Sigmoid colon (tissue), 3 donors: ENCODE results near the gene XYLT1.

Source experiments
- POLR2A ChIP-seq, 2 donors: fragments of 450-650 bp; IDR thresholded peaks; one replicate each; pipeline ENCODE4 v1.6.1; 2016; ENCODE audit warnings: antibody characterized with exemption in 2 of 2, mild to moderate bottlenecking in 2 of 2, moderate library complexity in 2 of 2
- TF ChIP-seq, protein P1 (sequence below), 4 experiments: fragments of 450-650 bp in 3 of 4; fragments of 200-600 bp in 1 of 4; IDR thresholded peaks; one replicate each; pipeline ENCODE4 v1.5.1; 2016 to 2019; ENCODE audit warnings: antibody characterized with exemption in 4 of 4, mild to moderate bottlenecking in 3 of 4, moderate library complexity in 2 of 4

DNA sequence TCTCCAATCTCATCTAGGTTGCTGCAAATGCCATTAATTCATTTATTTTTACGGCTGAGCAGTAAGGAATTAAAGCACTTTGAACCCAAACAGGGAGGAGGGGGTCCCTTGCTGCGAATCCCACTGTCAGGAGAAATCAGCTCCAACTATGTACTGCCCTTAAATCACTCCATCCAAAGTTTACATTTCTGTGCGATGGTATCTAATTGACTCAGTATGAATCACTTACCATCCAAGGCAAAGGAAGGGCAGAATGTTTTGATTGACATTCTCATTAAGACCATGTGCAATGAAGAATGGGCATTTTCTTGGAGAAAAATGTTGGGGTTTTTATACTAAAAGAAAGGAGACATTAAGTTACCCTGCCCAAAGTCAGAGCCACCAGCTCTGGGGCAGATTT is 47.7 kb upstream of the XYLT1 start:
- TF ChIP-seq, protein P1, sequence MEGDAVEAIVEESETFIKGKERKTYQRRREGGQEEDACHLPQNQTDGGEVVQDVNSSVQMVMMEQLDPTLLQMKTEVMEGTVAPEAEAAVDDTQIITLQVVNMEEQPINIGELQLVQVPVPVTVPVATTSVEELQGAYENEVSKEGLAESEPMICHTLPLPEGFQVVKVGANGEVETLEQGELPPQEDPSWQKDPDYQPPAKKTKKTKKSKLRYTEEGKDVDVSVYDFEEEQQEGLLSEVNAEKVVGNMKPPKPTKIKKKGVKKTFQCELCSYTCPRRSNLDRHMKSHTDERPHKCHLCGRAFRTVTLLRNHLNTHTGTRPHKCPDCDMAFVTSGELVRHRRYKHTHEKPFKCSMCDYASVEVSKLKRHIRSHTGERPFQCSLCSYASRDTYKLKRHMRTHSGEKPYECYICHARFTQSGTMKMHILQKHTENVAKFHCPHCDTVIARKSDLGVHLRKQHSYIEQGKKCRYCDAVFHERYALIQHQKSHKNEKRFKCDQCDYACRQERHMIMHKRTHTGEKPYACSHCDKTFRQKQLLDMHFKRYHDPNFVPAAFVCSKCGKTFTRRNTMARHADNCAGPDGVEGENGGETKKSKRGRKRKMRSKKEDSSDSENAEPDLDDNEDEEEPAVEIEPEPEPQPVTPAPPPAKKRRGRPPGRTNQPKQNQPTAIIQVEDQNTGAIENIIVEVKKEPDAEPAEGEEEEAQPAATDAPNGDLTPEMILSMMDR (IDR thresholded peaks at IDR 0.05), result no peak
- no peak for TF ChIP-seq POLR2A (IDR thresholded peaks at IDR 0.05)
